ENCODE results near the gene SPTBN1. TPM values are rescaled to one million over a fixed set of nuclear protein-coding genes. Genes with fewer than 3 reads are reported as not detected.

SPTBN1 gene
- total and polyA plus RNA-seq, 2 of the 13 experiments (the other 11 are each of a cell fraction or from before 2014, with no cell fraction given) = 123 to 299 TPM

- TF ChIP-seq, protein P1, sequence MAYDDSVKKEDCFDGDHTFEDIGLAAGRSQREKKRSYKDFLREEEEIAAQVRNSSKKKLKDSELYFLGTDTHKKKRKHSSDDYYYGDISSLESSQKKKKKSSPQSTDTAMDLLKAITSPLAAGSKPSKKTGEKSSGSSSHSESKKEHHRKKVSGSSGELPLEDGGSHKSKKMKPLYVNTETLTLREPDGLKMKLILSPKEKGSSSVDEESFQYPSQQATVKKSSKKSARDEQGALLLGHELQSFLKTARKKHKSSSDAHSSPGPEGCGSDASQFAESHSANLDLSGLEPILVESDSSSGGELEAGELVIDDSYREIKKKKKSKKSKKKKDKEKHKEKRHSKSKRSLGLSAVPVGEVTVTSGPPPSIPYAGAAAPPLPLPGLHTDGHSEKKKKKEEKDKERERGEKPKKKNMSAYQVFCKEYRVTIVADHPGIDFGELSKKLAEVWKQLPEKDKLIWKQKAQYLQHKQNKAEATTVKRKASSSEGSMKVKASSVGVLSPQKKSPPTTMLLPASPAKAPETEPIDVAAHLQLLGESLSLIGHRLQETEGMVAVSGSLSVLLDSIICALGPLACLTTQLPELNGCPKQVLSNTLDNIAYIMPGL (CRISPR knock-in tag; IDR thresholded peaks at IDR 0.05; ENCODE audit: borderline replicate concordance in 1 of 2, low read depth in 1 of 2) = peak in 1 of 2 experiments; percentile 62; a peak in 2 of 4 replicates
- TF ChIP-seq ZNF672 (CRISPR knock-in tag; IDR thresholded peaks at IDR 0.05) = no peak
- 0 out of 2 replicates have a peak, but pooled peaks have one; percentile 29 for TF ChIP-seq KLF11 (CRISPR knock-in tag; IDR thresholded peaks at IDR 0.05)
- TF ChIP-seq, protein P2, sequence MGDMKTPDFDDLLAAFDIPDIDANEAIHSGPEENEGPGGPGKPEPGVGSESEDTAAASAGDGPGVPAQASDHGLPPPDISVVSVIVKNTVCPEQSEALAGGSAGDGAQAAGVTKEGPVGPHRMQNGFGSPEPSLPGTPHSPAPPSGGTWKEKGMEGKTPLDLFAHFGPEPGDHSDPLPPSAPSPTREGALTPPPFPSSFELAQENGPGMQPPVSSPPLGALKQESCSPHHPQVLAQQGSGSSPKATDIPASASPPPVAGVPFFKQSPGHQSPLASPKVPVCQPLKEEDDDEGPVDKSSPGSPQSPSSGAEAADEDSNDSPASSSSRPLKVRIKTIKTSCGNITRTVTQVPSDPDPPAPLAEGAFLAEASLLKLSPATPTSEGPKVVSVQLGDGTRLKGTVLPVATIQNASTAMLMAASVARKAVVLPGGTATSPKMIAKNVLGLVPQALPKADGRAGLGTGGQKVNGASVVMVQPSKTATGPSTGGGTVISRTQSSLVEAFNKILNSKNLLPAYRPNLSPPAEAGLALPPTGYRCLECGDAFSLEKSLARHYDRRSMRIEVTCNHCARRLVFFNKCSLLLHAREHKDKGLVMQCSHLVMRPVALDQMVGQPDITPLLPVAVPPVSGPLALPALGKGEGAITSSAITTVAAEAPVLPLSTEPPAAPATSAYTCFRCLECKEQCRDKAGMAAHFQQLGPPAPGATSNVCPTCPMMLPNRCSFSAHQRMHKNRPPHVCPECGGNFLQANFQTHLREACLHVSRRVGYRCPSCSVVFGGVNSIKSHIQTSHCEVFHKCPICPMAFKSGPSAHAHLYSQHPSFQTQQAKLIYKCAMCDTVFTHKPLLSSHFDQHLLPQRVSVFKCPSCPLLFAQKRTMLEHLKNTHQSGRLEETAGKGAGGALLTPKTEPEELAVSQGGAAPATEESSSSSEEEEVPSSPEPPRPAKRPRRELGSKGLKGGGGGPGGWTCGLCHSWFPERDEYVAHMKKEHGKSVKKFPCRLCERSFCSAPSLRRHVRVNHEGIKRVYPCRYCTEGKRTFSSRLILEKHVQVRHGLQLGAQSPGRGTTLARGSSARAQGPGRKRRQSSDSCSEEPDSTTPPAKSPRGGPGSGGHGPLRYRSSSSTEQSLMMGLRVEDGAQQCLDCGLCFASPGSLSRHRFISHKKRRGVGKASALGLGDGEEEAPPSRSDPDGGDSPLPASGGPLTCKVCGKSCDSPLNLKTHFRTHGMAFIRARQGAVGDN (CRISPR knock-in tag; IDR thresholded peaks at IDR 0.05) = peak; percentile 80
- TF ChIP-seq ZNF276 (CRISPR knock-in tag; IDR thresholded peaks at IDR 0.05; ENCODE audit: low read depth) = peak; percentile 4; the same call in 1 of the 2 replicates
- no peak for TF ChIP-seq GRHL1 (CRISPR knock-in tag; conservative IDR thresholded peaks at IDR 0.05)
- 0 out of 2 replicates have a peak, but pooled peaks have one; percentile 24 for TF ChIP-seq DMAP1 (CRISPR knock-in tag; IDR thresholded peaks at IDR 0.05)
- TF ChIP-seq BORCS8-MEF2B (CRISPR knock-in tag; IDR thresholded peaks at IDR 0.05) = 0 out of 2 replicates have a peak, but pooled peaks have one; percentile 17
- TF ChIP-seq ZNF615 (CRISPR knock-in tag; IDR thresholded peaks at IDR 0.05; ENCODE audit: borderline replicate concordance) = peak; percentile 81; the same call in 1 of the 2 replicates
- TF ChIP-seq ZBTB7A (CRISPR knock-in tag; IDR thresholded peaks at IDR 0.05) = peak; percentile 58; the same call in 1 of the 2 replicates
- TF ChIP-seq ZNF761 (CRISPR knock-in tag; conservative IDR thresholded peaks at IDR 0.05) = peak; percentile 2; the same call in 1 of the 2 replicates
- TF ChIP-seq SMARCC2 (IDR thresholded peaks at IDR 0.05) = no peak
- peak; percentile 45; the same call in 1 of the 2 replicates for TF ChIP-seq BCL6 (CRISPR knock-in tag; IDR thresholded peaks at IDR 0.05)
These were observed 980 bp upstream of the SPTBN1 start (continued) for GRCh38 chr2:54455131-54455562.
